K562 (cell line): Measurements from ENCODE around the gene BCAM. TPM values are rescaled to one million over a fixed set of nuclear protein-coding genes. Genes with fewer than 3 reads are reported as not detected.

ENCODE experiments used
- ATAC-seq: fragments of 200-7000 bp; cut with Tn5 transposase; 3 replicates; pipeline ENCODE4 v1.9.1; 2020; ENCODE audit warnings: moderate library complexity
- BruUV-seq: library from RNA; stranded (reverse); fragments of 400-500 nt; replicated peaks from 2 replicates; lab custom pipeline; 2021; lab: Mats Ljungman, UMichigan
- CTCF ChIA-PET: fragments of 300-600 bp; formaldehyde crosslinking; extraction: SDS; loops from one replicate; lab custom pipeline; 2021; ENCODE audit warnings: low intra/inter-chr PET ratio; lab: Yijun Ruan, JAX
- POLR2A ChIA-PET: fragments of 300-600, 350-650 bp; sonication (Branson Sonifier 250); formaldehyde crosslinking; extraction: SDS; loops from one replicate; lab custom pipeline; 2021; ENCODE audit warnings: antibody characterized with exemption, inconsistent platforms; lab: Yijun Ruan, JAX
- DNase-seq, 4 experiments: peaks; one replicate each; pipeline versions ENCODE4 v3.0.0 to v3.0.0-alpha.2; 2011 to 2018; ENCODE audit warnings: low spot score in 3 of 4, mixed read lengths in 3 of 4; ENCODE audit errors: extremely low read depth in 1 of 4
- FAIRE-seq: peaks from 2 replicates; lab custom pipeline; 2011; peaks lifted over from hg19 to GRCh38; lab: Jason Lieb, UNC
- H2AFZ ChIP-seq: 2 replicates; pipeline ENCODE4 v1.6.0; 2011; ENCODE audit warnings: low read depth, low read length, control low read depth, inconsistent platforms
- H3K27ac ChIP-seq: fragments of 200-600 bp; 3 replicates; pipeline ENCODE4 v1.8.0; 2011; ENCODE audit warnings: low read depth, mild to moderate bottlenecking, control low read depth, inconsistent platforms, low read length, moderate library complexity, mixed read lengths; ENCODE audit errors: extremely low read depth
- H3K27me3 ChIP-seq, 2 experiments: fragments of 300-600 bp in 1 of 2; 2 replicates in 1 of 2; 3 replicates in 1 of 2; pipeline versions ENCODE4 v1.6.0 to v1.8.0; 2011; ENCODE audit warnings: inconsistent platforms in 2 of 2, low read length in 2 of 2, mild to moderate bottlenecking in 1 of 2, mixed read lengths in 1 of 2, moderate library complexity in 1 of 2; ENCODE audit not compliant: control insufficient read depth in 2 of 2, insufficient read depth in 2 of 2
- H3K36me3 ChIP-seq: fragments of 300-600 bp; 3 replicates; pipeline ENCODE4 v1.8.0; 2011; ENCODE audit warnings: mild to moderate bottlenecking, low read length, inconsistent platforms; ENCODE audit not compliant: control insufficient read depth, insufficient read depth
- H3K4me1 ChIP-seq, 2 experiments: fragments of 200-600 bp in 1 of 2; replicated peaks in 1 of 2; 2 replicates in 1 of 2; 3 replicates in 1 of 2; pipeline versions ENCODE4 v1.5.1 to v1.8.0; 2011; ENCODE audit warnings: inconsistent platforms in 2 of 2, low read length in 2 of 2, mild to moderate bottlenecking in 1 of 2, mixed read lengths in 1 of 2, moderate library complexity in 1 of 2; ENCODE audit not compliant: control insufficient read depth in 2 of 2, insufficient read depth in 2 of 2
- H3K4me2 ChIP-seq: 2 replicates; pipeline ENCODE4 v1.6.1; 2011; ENCODE audit warnings: low read length, control low read depth, inconsistent platforms, mixed read lengths; ENCODE audit not compliant: insufficient read depth
- H3K4me3 ChIP-seq: fragments of 200-600 bp; sonication (generic), shearing (Covaris generic); 2 replicates; pipeline ENCODE4 v1.5.1; 2016; ENCODE audit warnings: control low read depth, inconsistent platforms
- H3K79me2 ChIP-seq: fragments of 200-600 bp; 3 replicates; pipeline ENCODE4 v1.8.0; 2011; ENCODE audit warnings: low read length, inconsistent platforms; ENCODE audit not compliant: control insufficient read depth, insufficient read depth
- H3K9ac ChIP-seq, 2 experiments: 2 replicates each; pipeline versions ENCODE4 v1.6.0 to v1.6.1; 2011; ENCODE audit warnings: low read depth in 2 of 2, low read length in 2 of 2, control low read depth in 1 of 2, inconsistent platforms in 1 of 2, mild to moderate bottlenecking in 1 of 2, mixed read lengths in 1 of 2; ENCODE audit not compliant: insufficient read depth in 1 of 2
- H3K9me1 ChIP-seq: one replicate; pipeline ENCODE4 v1.6.0; 2011; ENCODE audit warnings: inconsistent platforms, mild to moderate bottlenecking, low read length, moderate library complexity; ENCODE audit not compliant: control insufficient read depth, insufficient read depth
- H3K9me3 ChIP-seq: replicated peaks from 2 replicates; pipeline ENCODE4 v1.5.1; 2011; ENCODE audit warnings: low read depth, low read length, inconsistent platforms; ENCODE audit not compliant: control insufficient read depth, insufficient read depth
- H4K20me1 ChIP-seq: replicated peaks from 2 replicates; pipeline ENCODE4 v1.6.1; 2011; ENCODE audit warnings: low read length, inconsistent platforms, mixed read lengths; ENCODE audit not compliant: control insufficient read depth, insufficient read depth
- ATF6 ChIP-seq: sonication (generic); formaldehyde crosslinking; IDR thresholded peaks from 2 replicates; pipeline ENCODE4 v1.4.0; 2020; ENCODE audit warnings: mild to moderate bottlenecking, missing genetic modification reagents
- BCOR ChIP-seq: fragments of 450-650 bp; IDR thresholded peaks from 2 replicates; pipeline ENCODE4 v1.6.1; 2016
- BRF1 ChIP-seq: IDR thresholded peaks from 3 replicates; pipeline ENCODE4 v1.6.1; 2011; ENCODE audit warnings: borderline replicate concordance, mild to moderate bottlenecking; ENCODE audit not compliant: insufficient read length; ENCODE audit errors: extremely low read depth
- CEBPB ChIP-seq: fragments of 450-650 bp; IDR thresholded peaks from 2 replicates; pipeline ENCODE4 v1.6.1; 2016; ENCODE audit warnings: missing genetic modification characterization, missing compliant biosample characterization
- HMBOX1 ChIP-seq: sonication (generic); IDR thresholded peaks from 2 replicates; pipeline ENCODE4 v1.6.1; 2016
- PATZ1 ChIP-seq: fragments of 250-450 bp; sonication (Bioruptor Pico); IDR thresholded peaks from 2 replicates; pipeline ENCODE4 v1.5.0; 2020; ENCODE audit warnings: mild to moderate bottlenecking, borderline replicate concordance
- RAD21 ChIP-seq, 2 experiments: fragments of 250-450 bp in 1 of 2; fragments of 450-650 bp in 1 of 2; sonication (Bioruptor Pico) in 1 of 2; formaldehyde crosslinking in 1 of 2; IDR thresholded peaks in 1 of 2; conservative IDR thresholded peaks in 1 of 2; 2 replicates each; pipeline versions ENCODE4 v1.4.0 to v1.8.0; 2020 to 2022; ENCODE audit warnings: mild to moderate bottlenecking in 2 of 2, moderate library complexity in 1 of 2
- TCF3 ChIP-seq: sonication (generic); formaldehyde crosslinking; IDR thresholded peaks from 2 replicates; pipeline ENCODE4 v1.4.0; 2020; ENCODE audit warnings: mild to moderate bottlenecking, missing genetic modification reagents
- UBTF ChIP-seq, 2 experiments: IDR thresholded peaks; 2 replicates each; pipeline ENCODE4 v1.6.1; 2012; ENCODE audit warnings: improper control_type of control experiment in 2 of 2, low read depth in 2 of 2, low read length in 2 of 2, borderline replicate concordance in 1 of 2
- ZBTB1 ChIP-seq: sonication (generic); formaldehyde crosslinking; IDR thresholded peaks from 2 replicates; pipeline ENCODE4 v1.8.1; 2023; ENCODE audit warnings: missing genetic modification reagents, low read depth, mild to moderate bottlenecking, borderline replicate concordance
- ZNF121 ChIP-seq: sonication (generic); formaldehyde crosslinking; conservative IDR thresholded peaks from 2 replicates; pipeline ENCODE4 v1.8.0; 2022; ENCODE audit warnings: missing genetic modification reagents
- ZNF444 ChIP-seq: fragments of 250-450 bp; sonication (Bioruptor Pico); IDR thresholded peaks from 2 replicates; pipeline ENCODE4 v1.4.0; 2020; ENCODE audit warnings: mild to moderate bottlenecking, moderate library complexity
- WGBS: fragments of 100-300 bp; shearing (Covaris generic); methylation state at CpG from one replicate; pipeline ENCODE4 v1.1.6; 2016; ENCODE audit warnings: low coverage, mixed read lengths; ENCODE audit not compliant: insufficient coverage; ENCODE audit errors: missing lambda C conversion rate; 5-methylcytosine and 5-hydroxymethylcytosine counted together
- in situ Hi-C: fragments of 300-500 bp; cut with MboI; formaldehyde crosslinking; loops from 4 replicates; pipeline ENCODE4 v1.15.0; 2018; ENCODE audit warnings: inconsistent platforms, mixed read lengths
- intact Hi-C: fragments of 100-400 bp; cut with micrococcal nuclease; formaldehyde crosslinking; loops from 2 replicates; pipeline ENCODE4 v1.14.2; 2022
- polyA plus RNA-seq, 8 experiments: library from polyadenylated mRNA; depleted of rRNA in 4 of 8; stranded (reverse) in 5 of 8; unstranded in 3 of 8; fragments of >200 nt; fragmentation: Nextera tagmentation in 2 of 8; fragmentation: Illumina TruSeq in 1 of 8; extraction: Ambion mirVana in 2 of 8; extraction: Trizol in 1 of 8; gene quantifications; 2 replicates each; pipeline versions ENCODE4 v1.2.1 to v1.2.3, GENCODE V29; 2011 to 2014; ENCODE audit warnings: inconsistent platforms in 1 of 8, missing spikeins in 1 of 8
- total RNA-seq, 7 experiments: library from RNA; depleted of rRNA in 6 of 7; stranded (reverse); fragments of >200 nt in 6 of 7; fragmentation: Illumina TruSeq in 2 of 7; extraction: Trizol in 2 of 7; gene quantifications; 2 replicates each; pipeline versions ENCODE4 v1.2.1 to v1.2.3, GENCODE V29; 2011 to 2021; ENCODE audit warnings: low replicate concordance in 1 of 7
- TF ChIP-seq, protein P1 (sequence below): IDR thresholded peaks from 2 replicates; pipeline ENCODE4 v1.6.1; 2014; ENCODE audit warnings: antibody characterized with exemption

The BCAM gene
- total and polyA plus RNA-seq, 9 of the 15 experiments (the other 6 are each of a cell fraction or from before 2014, with no cell fraction given), result 0.07 to 1.3 (median 0.33) TPM; not detected in 2

GRCh38 chr19:44765949-44766335, 43.0 kb upstream of the BCAM start:
- H3K4me3 ChIP-seq, result no peak overlapping the region
- ATAC-seq, result no peak
- no peak for FAIRE-seq
- TF ChIP-seq TCF3 (no peak), RAD21 (CRISPR knock-in tag; conservative IDR thresholded peaks at IDR 0.05 in 1 of 2, IDR thresholded peaks at IDR 0.05 in 1 of 2) (no peak), HMBOX1 (no peak), ATF6 (no peak), UBTF (IDR thresholded peaks at IDR 0.05; ENCODE audit: borderline replicate concordance in 1 of 2, low read depth in 2 of 2, low read length in 2 of 2) (no peak), ZBTB1 (CRISPR knock-in tag) (no peak), CEBPB (tag) (peak; percentile 6; the same call in 1 of the 2 replicates), ZNF444 (no peak), BRF1 (no peak), BCOR (0 out of 2 replicates have a peak, but pooled peaks have one; percentile 13), PATZ1 (CRISPR knock-in tag) (no peak), ZNF121 (peak; percentile 74)
- TF ChIP-seq, protein P1, sequence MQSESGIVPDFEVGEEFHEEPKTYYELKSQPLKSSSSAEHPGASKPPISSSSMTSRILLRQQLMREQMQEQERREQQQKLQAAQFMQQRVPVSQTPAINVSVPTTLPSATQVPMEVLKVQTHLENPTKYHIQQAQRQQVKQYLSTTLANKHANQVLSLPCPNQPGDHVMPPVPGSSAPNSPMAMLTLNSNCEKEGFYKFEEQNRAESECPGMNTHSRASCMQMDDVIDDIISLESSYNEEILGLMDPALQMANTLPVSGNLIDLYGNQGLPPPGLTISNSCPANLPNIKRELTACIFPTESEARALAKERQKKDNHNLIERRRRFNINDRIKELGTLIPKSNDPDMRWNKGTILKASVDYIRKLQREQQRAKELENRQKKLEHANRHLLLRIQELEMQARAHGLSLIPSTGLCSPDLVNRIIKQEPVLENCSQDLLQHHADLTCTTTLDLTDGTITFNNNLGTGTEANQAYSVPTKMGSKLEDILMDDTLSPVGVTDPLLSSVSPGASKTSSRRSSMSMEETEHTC, result no peak

More at GRCh38 chr19:44765949-44766335, 43.0 kb upstream of the BCAM start:
- in situ Hi-C loops (loop anchor here (5.0 kb wide), 1 partner anchor 44 kb away; no protein-coding TSS in a partner anchor), intact Hi-C loops (no loop called here)
- Histone ChIP-seq H3K9ac (no peak overlapping the region), H3K27ac (no peak overlapping the region), H3K9me3 (no peaks in the 10 kb centered on the region), H3K4me2 (no peak overlapping the region), H2AFZ (no peak overlapping the region), H3K36me3 (no peaks in the 10 kb centered on the region), H3K27me3 (no peaks in the 10 kb centered on the region), H3K4me1 (peaks cover 2 to 10% of the 10 kb centered on the region in 2 experiments; a peak in 2 of 5 replicates), H4K20me1 (no peaks in the 10 kb centered on the region), H3K9me1 (no peaks in the 10 kb centered on the region), H3K79me2 (no peaks in the 10 kb centered on the region)
- BruUV-seq, result no TSS peak
- ChIA-PET CTCF (no interaction called here), POLR2A (interaction anchor here (1.6 to 3.0 kb wide), 2 partner anchors 12 to 21 kb away, joined by 4 to 16 read pairs; no protein-coding TSS in a partner anchor)
- DNase-seq, result no peak
- WGBS, result 33% methylated on average over 3 of the region's 3 CpGs
